Loucy (cell line): ENCODE results near the gene ADAMTS10.

Source experiments
- CTCF ChIP-seq: fragments of 200-600 bp; sonication (generic); conservative IDR thresholded peaks from 2 replicates; pipeline ENCODE4 v1.5.1; 2014; ENCODE audit warnings: mild to moderate bottlenecking, antibody characterized with exemption, low read length
- EZH2phosphoT487 ChIP-seq: fragments of 200-600 bp; IDR thresholded peaks from 2 replicates; pipeline ENCODE4 v1.6.1; 2018; ENCODE audit warnings: antibody characterized with exemption, mild to moderate bottlenecking, moderate library complexity, borderline replicate concordance

GRCh38 chr19:8629996-8630683 lies 19.6 kb upstream of the ADAMTS10 start, which contains the start of gene NFILZ:
- no peak for TF ChIP-seq CTCF
- no peak for TF ChIP-seq EZH2phosphoT487
